HL-60 (cell line): ENCODE results near the gene SPG11.

Experiments
- DNase-seq, 2 experiments: peaks; one replicate each; pipeline ENCODE4 v3.0.0-alpha.2; 2010 to 2020; ENCODE audit warnings: low read depth in 1 of 2, low spot score in 1 of 2
- H3K27ac ChIP-seq: fragments of 250-450 bp; sonication (Bioruptor Pico); replicated peaks from 2 replicates; pipeline ENCODE4 v1.5.1; 2020; ENCODE audit warnings: mild to moderate bottlenecking, moderate library complexity
- H3K27me3 ChIP-seq: fragments of 250-450 bp; sonication (Bioruptor Pico); 2 replicates; pipeline ENCODE4 v1.5.1; 2021; ENCODE audit warnings: mild to moderate bottlenecking, moderate library complexity; ENCODE audit not compliant: insufficient read depth, poor library complexity, severe bottlenecking
- H3K4me3 ChIP-seq: replicated peaks from 2 replicates; pipeline ENCODE4 v1.5.1; 2011; ENCODE audit warnings: mild to moderate bottlenecking, control low read depth, low read length; ENCODE audit not compliant: insufficient read depth
- CTCF ChIP-seq: IDR thresholded peaks from one replicate; pipeline ENCODE4 v1.5.1; 2011; ENCODE audit warnings: low read length, control low read depth, inconsistent platforms; ENCODE audit not compliant: insufficient read depth
- GABPA ChIP-seq: IDR thresholded peaks from 2 replicates; pipeline ENCODE4 v1.6.1; 2012; ENCODE audit warnings: low read depth
- POLR2AphosphoS5 ChIP-seq: IDR thresholded peaks from 2 replicates; pipeline ENCODE4 v1.6.1; 2012; ENCODE audit warnings: low read depth
- SPI1 ChIP-seq: IDR thresholded peaks from 2 replicates; pipeline ENCODE4 v1.6.1; 2012; ENCODE audit warnings: low read depth, mild to moderate bottlenecking, borderline replicate concordance
- TF ChIP-seq, protein P1 (sequence below): IDR thresholded peaks from 2 replicates; pipeline ENCODE4 v1.6.1; 2012; ENCODE audit warnings: low read depth; ENCODE audit not compliant: insufficient replicate concordance

SPG11 gene

GRCh38 chr15:44598892-44599291, 64.6 kb downstream of the SPG11 start:
- Histone ChIP-seq H3K4me3 (no peak overlapping the region), H3K27me3 (no peaks in the 10 kb centered on the region), H3K27ac (no peak overlapping the region)
- DNase-seq: no peak
- TF ChIP-seq CTCF (no peak), GABPA (no peak), SPI1 (no peak), POLR2AphosphoS5 (no peak)
- TF ChIP-seq, protein P1, sequence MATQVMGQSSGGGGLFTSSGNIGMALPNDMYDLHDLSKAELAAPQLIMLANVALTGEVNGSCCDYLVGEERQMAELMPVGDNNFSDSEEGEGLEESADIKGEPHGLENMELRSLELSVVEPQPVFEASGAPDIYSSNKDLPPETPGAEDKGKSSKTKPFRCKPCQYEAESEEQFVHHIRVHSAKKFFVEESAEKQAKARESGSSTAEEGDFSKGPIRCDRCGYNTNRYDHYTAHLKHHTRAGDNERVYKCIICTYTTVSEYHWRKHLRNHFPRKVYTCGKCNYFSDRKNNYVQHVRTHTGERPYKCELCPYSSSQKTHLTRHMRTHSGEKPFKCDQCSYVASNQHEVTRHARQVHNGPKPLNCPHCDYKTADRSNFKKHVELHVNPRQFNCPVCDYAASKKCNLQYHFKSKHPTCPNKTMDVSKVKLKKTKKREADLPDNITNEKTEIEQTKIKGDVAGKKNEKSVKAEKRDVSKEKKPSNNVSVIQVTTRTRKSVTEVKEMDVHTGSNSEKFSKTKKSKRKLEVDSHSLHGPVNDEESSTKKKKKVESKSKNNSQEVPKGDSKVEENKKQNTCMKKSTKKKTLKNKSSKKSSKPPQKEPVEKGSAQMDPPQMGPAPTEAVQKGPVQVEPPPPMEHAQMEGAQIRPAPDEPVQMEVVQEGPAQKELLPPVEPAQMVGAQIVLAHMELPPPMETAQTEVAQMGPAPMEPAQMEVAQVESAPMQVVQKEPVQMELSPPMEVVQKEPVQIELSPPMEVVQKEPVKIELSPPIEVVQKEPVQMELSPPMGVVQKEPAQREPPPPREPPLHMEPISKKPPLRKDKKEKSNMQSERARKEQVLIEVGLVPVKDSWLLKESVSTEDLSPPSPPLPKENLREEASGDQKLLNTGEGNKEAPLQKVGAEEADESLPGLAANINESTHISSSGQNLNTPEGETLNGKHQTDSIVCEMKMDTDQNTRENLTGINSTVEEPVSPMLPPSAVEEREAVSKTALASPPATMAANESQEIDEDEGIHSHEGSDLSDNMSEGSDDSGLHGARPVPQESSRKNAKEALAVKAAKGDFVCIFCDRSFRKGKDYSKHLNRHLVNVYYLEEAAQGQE: no peak

DNA sequence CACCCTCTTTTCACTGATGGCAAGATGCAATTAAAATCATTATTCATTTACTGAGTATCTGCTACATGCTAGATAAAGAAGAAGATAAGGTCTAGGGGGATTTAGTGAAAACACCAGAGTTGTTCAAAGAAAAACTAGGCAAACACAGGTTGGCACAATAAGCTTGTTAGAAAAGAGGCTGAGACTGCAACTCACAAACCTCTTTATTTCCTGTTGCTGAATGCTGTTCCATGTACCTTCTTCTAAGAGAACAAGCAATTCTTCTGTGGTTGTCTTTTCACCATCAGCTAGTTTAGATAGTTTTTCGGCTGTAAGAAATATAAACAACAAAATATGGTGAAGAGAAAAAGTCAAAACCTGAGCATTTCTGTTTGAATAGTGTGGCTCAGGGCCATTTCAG, 65.4 kb downstream of the SPG11 start:
- no peak overlapping the region for H3K27ac ChIP-seq
- H3K27me3 ChIP-seq: no peaks in the 10 kb centered on the region
- no peak for DNase-seq
- no peak for TF ChIP-seq GABPA
- no peak overlapping the region for H3K4me3 ChIP-seq

- Histone ChIP-seq H3K27ac (no peak overlapping the region), H3K27me3 (no peaks in the 10 kb centered on the region), H3K4me3 (no peak overlapping the region)
- TF ChIP-seq SPI1: no peak
- no peak for TF ChIP-seq GABPA
- TF ChIP-seq POLR2AphosphoS5: no peak
- TF ChIP-seq, protein P1: no peak
- TF ChIP-seq CTCF: no peak
- DNase-seq: no peak
Measured at GRCh38 chr15:44596511-44597010, 66.9 kb downstream of the SPG11 start.

DNA sequence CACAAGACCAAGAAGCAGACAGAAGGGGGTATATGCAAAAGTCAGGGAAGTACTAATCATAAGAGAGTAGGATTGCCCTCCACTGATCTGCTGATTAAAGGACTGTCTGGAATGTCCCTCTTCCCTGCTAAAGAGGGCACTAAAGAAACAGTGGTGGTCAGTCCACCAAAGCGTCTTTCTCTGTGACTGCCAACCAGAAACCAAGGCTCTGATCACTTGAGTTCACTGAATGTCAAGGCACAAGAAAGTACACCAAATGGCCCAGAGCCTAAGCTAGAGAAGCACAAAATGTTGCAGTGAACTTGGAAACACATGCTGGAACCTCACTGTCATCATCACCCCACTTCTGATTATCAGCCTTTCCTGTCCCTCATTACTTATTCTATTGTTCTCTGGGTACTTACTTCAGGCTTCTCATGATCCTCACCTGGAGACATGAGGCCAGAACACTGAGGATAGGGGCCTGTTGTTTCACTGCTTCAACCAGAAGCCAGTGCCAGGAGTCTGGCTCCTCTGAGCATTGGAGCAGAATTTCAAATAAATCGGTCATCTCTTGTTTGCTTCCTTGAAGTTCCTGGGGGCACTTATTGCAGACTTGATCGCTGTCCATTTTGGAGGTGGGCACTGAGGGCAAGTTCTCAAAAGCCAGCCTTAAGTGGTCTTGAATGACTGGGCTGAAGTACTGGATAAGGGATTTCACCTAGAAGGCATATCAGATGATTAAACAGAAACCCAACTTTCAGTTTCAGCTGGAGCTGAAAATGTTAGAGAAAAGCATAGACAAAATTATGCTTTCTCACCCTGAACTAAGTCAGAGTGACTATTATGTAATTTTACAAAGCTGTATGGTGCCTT, 67.6 kb downstream of the SPG11 start:
- no peak overlapping the region for H3K27ac ChIP-seq
- no peak for DNase-seq
- no peaks in the 10 kb centered on the region for H3K27me3 ChIP-seq
- H3K4me3 ChIP-seq: no peak overlapping the region
- TF ChIP-seq POLR2AphosphoS5 (no peak), SPI1 (no peak), GABPA (no peak), CTCF (no peak)
- TF ChIP-seq, protein P1: no peak
